Lower leg skin (tissue), 4 donors: ENCODE results near the gene MON1A. TPM values are rescaled to one million over a fixed set of nuclear protein-coding genes. Genes with fewer than 3 reads are reported as not detected.

ENCODE experiments used
- DNase-seq, 2 donors: peaks; one replicate each; pipeline ENCODE4 v3.0.0-alpha.2; 2019; ENCODE audit warnings: low spot score in 2 of 2
- H3K4me3 ChIP-seq: fragments of 200-600 bp; sonication (generic); 2 replicates; pipeline ENCODE4 v1.5.1; 2017; ENCODE audit warnings: mild to moderate bottlenecking, low read depth; ENCODE audit not compliant: poor library complexity, severe bottlenecking
- CTCF ChIP-seq, 3 donors: fragments of 450-650 bp; IDR thresholded peaks; one replicate each; pipeline ENCODE4 v1.5.1; 2016; ENCODE audit warnings: antibody characterized with exemption in 3 of 3, mild to moderate bottlenecking in 3 of 3, moderate library complexity in 2 of 3
- POLR2A ChIP-seq, 2 donors: fragments of 450-650 bp; IDR thresholded peaks; one replicate each; pipeline ENCODE4 v1.6.1; 2016 to 2017; ENCODE audit warnings: antibody characterized with exemption in 2 of 2, mild to moderate bottlenecking in 1 of 2, moderate library complexity in 1 of 2
- WGBS, 2 donors: methylation state at CpG; one replicate each; pipeline ENCODE4 v1.1.5; 2018; 5-methylcytosine and 5-hydroxymethylcytosine counted together
- intact Hi-C: fragments of 100-400 bp; cut with DNase I; formaldehyde crosslinking; loops from one replicate; pipeline ENCODE4 v1.15.0; 2023; ENCODE audit warnings: low total_unique reads
- total RNA-seq, 4 donors: library from RNA; depleted of rRNA; stranded (reverse); fragments of >200 nt; gene quantifications; one replicate each; pipeline ENCODE4 v1.1.0, GENCODE V29; 2016

Gene MON1A
- total RNA-seq, 4 donors from 2014 or later: 5.6 to 16.7 (median 11.4) TPM

GRCh38 chr3:49879721-49880120, 49.9 kb downstream of the MON1A start:
- no peak overlapping the region for H3K4me3 ChIP-seq
- TF ChIP-seq POLR2A (IDR thresholded peaks at IDR 0.05): no peak
- TF ChIP-seq CTCF (IDR thresholded peaks at IDR 0.05): no peak
- intact Hi-C loops: no loop called here
- no peak for DNase-seq
- 77 to 91% methylated on average over 2 of the region's 2 CpGs for WGBS, 2 donors

- TF ChIP-seq POLR2A (IDR thresholded peaks at IDR 0.05) (no peak), CTCF (IDR thresholded peaks at IDR 0.05) (no peak)
- intact Hi-C loops: no loop called here
- no peak overlapping the region for H3K4me3 ChIP-seq
- DNase-seq: no peak
Observed at GRCh38 chr3:49878686-49879085, 50.9 kb downstream of the MON1A start.

- 56 to 71% methylated on average over 2 of the region's 2 CpGs for WGBS, 2 donors
- DNase-seq: no peak
- TF ChIP-seq POLR2A (IDR thresholded peaks at IDR 0.05): no peak
- no peak for TF ChIP-seq CTCF (IDR thresholded peaks at IDR 0.05)
- intact Hi-C loops: no loop called here
- no peak overlapping the region for H3K4me3 ChIP-seq
Observed at GRCh38 chr3:49877716-49878115, 51.9 kb downstream of the MON1A start.

- 85 to 87% methylated on average over 5 of the region's 5 CpGs for WGBS, 2 donors
- DNase-seq: no peak
- no peak overlapping the region for H3K4me3 ChIP-seq
- intact Hi-C loops: no loop called here
- TF ChIP-seq CTCF (IDR thresholded peaks at IDR 0.05) (no peak), POLR2A (IDR thresholded peaks at IDR 0.05) (no peak)
Observed at GRCh38 chr3:49876567-49876966, 53.0 kb downstream of the MON1A start.

GRCh38 chr3:49873623-49874022, 56.0 kb downstream of the MON1A start:
- no peak for TF ChIP-seq CTCF (IDR thresholded peaks at IDR 0.05)
- TF ChIP-seq POLR2A (IDR thresholded peaks at IDR 0.05): no peak
- no peak overlapping the region for H3K4me3 ChIP-seq
- WGBS, 2 donors: 95% methylated on average over 7 of the region's 8 CpGs
- intact Hi-C loops: no loop called here
- DNase-seq: no peak

GRCh38 chr3:49872801-49873281, 56.8 kb downstream of the MON1A start:
- no peak for TF ChIP-seq CTCF (IDR thresholded peaks at IDR 0.05)
- no peak for TF ChIP-seq POLR2A (IDR thresholded peaks at IDR 0.05)
- WGBS, 2 donors: 49 to 58% methylated on average over 4 of the region's 4 CpGs
- intact Hi-C loops: no loop called here
- no peak for DNase-seq
- H3K4me3 ChIP-seq: no peak overlapping the region
